Spinal cord (tissue), 10 donors: ENCODE data around the gene TCTA. TPM values are rescaled to one million over a fixed set of nuclear protein-coding genes. Genes with fewer than 3 reads are reported as not detected.

ENCODE experiments used
- DNase-seq, 6 donors: peaks; one replicate each; pipeline versions ENCODE4 v3.0.0 to v3.0.0-alpha.2; 2013 to 2015; ENCODE audit warnings: low spot score in 6 of 6, low read depth in 4 of 6
- H3K27ac ChIP-seq: one replicate; pipeline ENCODE4 v1.5.1; 2013; ENCODE audit warnings: low read depth, low read length, control low read depth
- H3K27me3 ChIP-seq: one replicate; pipeline ENCODE4 v1.6.1; 2013; ENCODE audit warnings: low read length; ENCODE audit not compliant: control insufficient read depth, insufficient read depth
- H3K36me3 ChIP-seq: one replicate; pipeline ENCODE4 v1.6.1; 2013; ENCODE audit warnings: low read length; ENCODE audit not compliant: control insufficient read depth, insufficient read depth
- H3K4me1 ChIP-seq: one replicate; pipeline ENCODE4 v1.6.1; 2013; ENCODE audit warnings: low read length; ENCODE audit not compliant: control insufficient read depth, insufficient read depth
- H3K4me3 ChIP-seq: one replicate; pipeline ENCODE4 v1.5.1; 2013; ENCODE audit warnings: low read depth, low read length, control low read depth
- H3K9me3 ChIP-seq: one replicate; pipeline ENCODE4 v1.6.1; 2013; ENCODE audit warnings: low read length; ENCODE audit not compliant: control insufficient read depth, insufficient read depth
- WGBS: methylation state at CpG from one replicate; pipeline ENCODE4 v1.1.5; 2013; ENCODE audit warnings: missing lambda C conversion rate; ENCODE audit not compliant: insufficient coverage; 5-methylcytosine and 5-hydroxymethylcytosine counted together
- polyA plus RNA-seq, 2 donors: library from polyadenylated mRNA; unstranded; fragments of 120-200 nt; gene quantifications; one replicate each; pipeline ENCODE4 v1.2.1, GENCODE V29; 2013; ENCODE audit not compliant: insufficient read length in 2 of 2
- total RNA-seq, 2 donors: library from RNA; depleted of rRNA in 1 of 2; stranded (reverse); fragments of 120-200 nt in 1 of 2; fragments of >200 nt in 1 of 2; gene quantifications; one replicate each; pipeline versions ENCODE4 v1.2.3 to v1.2.4, GENCODE V29; 2013 to 2014
- donor health status: healthy.

TCTA gene
- total and polyA plus RNA-seq, 4 donors, result 22.5 to 38.0 (median 31.5) TPM

DNA sequence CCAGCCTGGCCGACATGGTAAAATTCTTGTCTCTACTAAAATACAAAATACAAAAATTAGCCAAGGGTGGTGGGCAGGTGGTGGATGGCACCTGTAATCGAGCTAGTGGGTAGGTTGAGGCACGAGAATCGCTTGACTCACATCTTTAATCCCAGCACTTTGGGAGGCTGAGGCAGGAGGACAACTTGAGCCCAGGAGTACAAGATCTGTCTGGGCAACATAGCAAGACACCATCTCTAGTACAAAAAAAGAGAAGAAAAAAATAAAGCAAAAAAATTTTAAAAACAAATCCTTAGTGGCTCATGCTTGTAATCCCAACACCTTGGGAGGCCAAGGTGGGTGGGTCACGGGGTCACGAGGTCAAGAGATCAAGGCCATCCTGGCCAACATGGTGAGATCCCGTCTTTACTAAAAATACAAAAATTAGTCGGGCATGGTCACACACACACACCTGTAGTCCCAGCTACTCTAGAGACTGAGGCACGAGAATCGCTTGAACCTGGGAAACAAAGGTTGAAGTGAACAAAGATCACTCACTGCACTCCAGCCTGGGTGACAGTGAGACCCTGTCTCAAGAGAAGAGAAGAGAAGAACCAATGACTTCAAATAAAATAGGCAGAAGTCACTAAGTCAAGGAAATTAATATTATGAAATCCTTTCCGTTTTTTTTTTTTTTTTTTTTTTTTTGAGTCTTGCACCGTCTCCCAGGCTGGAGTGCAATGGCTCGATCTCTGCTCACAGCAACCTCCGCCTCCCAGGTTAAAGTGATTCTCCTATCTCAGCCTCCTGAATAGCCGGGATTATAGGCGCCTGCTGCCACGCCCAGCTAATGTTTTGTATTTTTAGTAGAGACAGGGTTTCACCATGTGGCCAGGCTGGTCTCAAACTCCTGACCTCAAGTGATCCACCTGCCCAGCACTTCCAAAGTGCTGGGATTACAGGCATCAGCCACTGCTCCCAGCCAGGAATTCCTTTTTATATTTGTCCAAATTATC, 5.4 kb upstream of the TCTA start:
- Histone ChIP-seq H3K27me3 (no peaks in the 10 kb centered on the region), H3K27ac (no peak overlapping the region), H3K4me1 (peaks cover 7% of the 10 kb centered on the region), H3K9me3 (no peaks in the 10 kb centered on the region), H3K4me3 (no peak overlapping the region), H3K36me3 (no peaks in the 10 kb centered on the region)
- DNase-seq, result no peak
- WGBS, result 85% methylated on average over 2 of the region's 17 CpGs

DNA sequence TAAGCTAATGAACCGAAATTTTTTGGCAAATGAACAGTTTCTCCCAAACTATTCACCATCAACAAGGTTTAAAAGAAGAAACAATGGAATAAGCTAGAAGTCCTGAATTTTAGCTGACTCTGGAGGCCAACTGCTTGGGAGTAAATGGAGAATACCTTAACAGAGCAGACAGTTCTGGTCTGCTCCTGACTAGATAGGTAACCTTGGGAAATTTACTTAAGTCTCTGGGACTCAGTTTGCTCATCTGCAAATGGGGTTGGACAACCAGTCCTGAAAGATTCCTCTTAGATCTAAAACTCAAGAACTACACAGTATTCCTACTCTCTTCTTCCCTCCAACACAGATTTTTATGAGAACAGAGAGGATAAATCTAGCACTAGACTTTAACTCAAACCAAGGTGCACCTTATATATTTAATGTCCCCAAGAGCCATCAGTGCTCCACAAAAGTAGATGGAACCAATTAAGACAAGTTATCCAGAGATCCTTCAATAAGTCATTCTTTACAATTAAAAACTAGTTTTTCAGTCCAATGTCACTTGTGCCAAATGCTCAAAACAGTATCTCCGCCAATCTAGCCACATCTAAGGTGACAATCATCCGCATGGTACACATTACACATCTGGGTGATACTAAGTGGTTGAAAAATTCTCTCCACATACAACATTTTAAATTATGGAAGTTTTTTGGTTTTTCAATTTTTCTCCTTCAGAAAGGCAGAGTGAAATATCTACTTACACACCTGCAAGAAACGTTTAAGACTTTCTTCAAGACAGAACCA, 2.0 kb upstream of the TCTA start:
- H3K4me1 ChIP-seq, result peaks cover 25% of the 10 kb centered on the region
- H3K9me3 ChIP-seq, result no peaks in the 10 kb centered on the region
- H3K36me3 ChIP-seq, result peaks cover 5% of the 10 kb centered on the region
- peak overlapping the region; percentile 69 for H3K4me3 ChIP-seq
- DNase-seq, result no peak
- no CpG with 5 or more reads among the region's 4 CpGs for WGBS
- H3K27me3 ChIP-seq, result no peaks in the 10 kb centered on the region
- peak overlapping the region; percentile 50 for H3K27ac ChIP-seq

- WGBS, result under 1% methylated on average over 17 of the region's 33 CpGs
- Histone ChIP-seq H3K9me3 (no peaks in the 10 kb centered on the region), H3K4me1 (peaks cover 25% of the 10 kb centered on the region), H3K36me3 (peaks cover 11% of the 10 kb centered on the region), H3K27ac (peak overlapping the region; percentile 50), H3K27me3 (no peaks in the 10 kb centered on the region), H3K4me3 (peak overlapping the region; percentile 69)
- DNase-seq, result peak in 1 of 6 donors; percentile 30
Measured at GRCh38 chr3:49410846-49411534, 1.2 kb upstream of the TCTA start.

GRCh38 chr3:49411535-49411967, 672 bp upstream of the TCTA start:
- Histone ChIP-seq H3K27me3 (no peaks in the 10 kb centered on the region), H3K4me3 (peak overlapping the region; percentile 69), H3K4me1 (peaks cover 25% of the 10 kb centered on the region), H3K27ac (peak overlapping the region; percentile 92), H3K9me3 (no peaks in the 10 kb centered on the region), H3K36me3 (peaks cover 12% of the 10 kb centered on the region)
- WGBS, result under 1% methylated on average over 59 of the region's 59 CpGs
- DNase-seq, result peak in 1 of 6 donors; percentile 59

GRCh38 chr3:49412632-49413337, 562 bp downstream of the TCTA start:
- Histone ChIP-seq H3K4me1 (peaks cover 25% of the 10 kb centered on the region), H3K4me3 (peak overlapping the region; percentile 83), H3K36me3 (peaks cover 23% of the 10 kb centered on the region), H3K27ac (peak overlapping the region; percentile 92), H3K9me3 (no peaks in the 10 kb centered on the region), H3K27me3 (no peaks in the 10 kb centered on the region)
- WGBS, result 45% methylated on average over 16 of the region's 16 CpGs
- DNase-seq, result no peak

- Histone ChIP-seq H3K4me3 (peak overlapping the region; percentile 83), H3K27ac (peak overlapping the region; percentile 12), H3K4me1 (peaks cover 25% of the 10 kb centered on the region), H3K36me3 (peaks cover 24% of the 10 kb centered on the region), H3K27me3 (no peaks in the 10 kb centered on the region), H3K9me3 (no peaks in the 10 kb centered on the region)
- DNase-seq, result no peak
- WGBS, result 82% methylated on average over 6 of the region's 6 CpGs
Measured at GRCh38 chr3:49413338-49413734, 1.1 kb downstream of the TCTA start.

DNA sequence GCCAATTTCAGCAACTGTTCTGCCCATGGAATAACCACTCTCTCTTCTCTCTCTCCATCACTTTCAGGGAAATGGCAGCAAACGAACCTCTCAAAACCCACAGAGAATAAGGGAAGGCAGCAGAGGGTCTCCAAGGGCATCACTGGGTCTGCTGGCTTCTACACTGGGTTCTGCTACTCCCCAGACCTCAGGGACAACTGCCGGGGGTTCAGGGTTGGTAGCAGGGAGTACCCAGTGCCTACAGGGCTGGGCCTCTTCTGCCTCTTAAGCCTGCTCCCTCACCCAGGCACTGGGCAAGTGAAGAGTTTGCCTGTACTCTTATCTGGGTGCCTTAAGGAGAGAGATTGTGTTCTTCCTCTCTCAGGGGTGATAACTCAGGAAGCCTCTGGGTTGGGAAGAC, 2.5 kb downstream of the TCTA start:
- 85% methylated on average over 2 of the region's 2 CpGs for WGBS
- no peaks in the 10 kb centered on the region for H3K27me3 ChIP-seq
- H3K36me3 ChIP-seq, result peaks cover 34% of the 10 kb centered on the region
- H3K9me3 ChIP-seq, result no peaks in the 10 kb centered on the region
- H3K4me3 ChIP-seq, result no peak overlapping the region
- no peak for DNase-seq
- H3K27ac ChIP-seq, result no peak overlapping the region
- H3K4me1 ChIP-seq, result peaks cover 23% of the 10 kb centered on the region

GRCh38 chr3:49415931-49416601, 3.8 kb downstream of the TCTA start:
- Histone ChIP-seq H3K36me3 (peaks cover 35% of the 10 kb centered on the region), H3K27ac (no peak overlapping the region), H3K4me1 (peaks cover 23% of the 10 kb centered on the region), H3K4me3 (no peak overlapping the region), H3K27me3 (no peaks in the 10 kb centered on the region), H3K9me3 (no peaks in the 10 kb centered on the region)
- no peak for DNase-seq
- WGBS, result 59% methylated on average over 3 of the region's 4 CpGs
